ENCODE results near the gene INO80D. TPM values are rescaled to one million over a fixed set of nuclear protein-coding genes. Genes with fewer than 3 reads are reported as not detected.
"Not testable (repeated sequence)": the region's sequence is repeated elsewhere in the genome, so short reads cannot be mapped to it uniquely, and the experiment has no call there.

INO80D gene
- total RNA-seq, 1 experiment from 2014 or later, result 14.4 TPM

- DNase-seq (ENCODE audit: low read depth, low spot score), result no peak
- intact Hi-C loops (cut with micrococcal nuclease), result no loop called here
Measured at GRCh38 chr2:206105541-206105940, 19.6 kb upstream of the INO80D start.

GRCh38 chr2:206105038-206105437 is 19.1 kb upstream of the INO80D start:
- DNase-seq (ENCODE audit: low read depth, low spot score) (no peak), ATAC-seq (no peak)
- no peaks in the 10 kb centered on the region for H4K20me1 ChIP-seq (ENCODE audit: insufficient read depth)
- TF ChIP-seq CEBPB (IDR thresholded peaks at IDR 0.05; ENCODE audit: low read depth), result no peak
- H3K9ac ChIP-seq (ENCODE audit: low read length), result no peak overlapping the region
- H3K4me3 ChIP-seq (replicated peaks in 1 of 2; ENCODE audit: low read depth in 1 of 2, low read length in 2 of 2), result no peak overlapping the region
- no peak overlapping the region for H2AFZ ChIP-seq (ENCODE audit: low read depth, low read length, poor library complexity, severe bottlenecking)
- no peaks in the 10 kb centered on the region for H3K36me3 ChIP-seq (ENCODE audit: control insufficient read depth in 1 of 2, insufficient read depth in 2 of 2, low read length in 2 of 2)
- ChIA-PET RAD21 (ENCODE audit: low non-redundant PET in 1 of 2, low total read pairs in 2 of 2, uncharacterized antibody in 2 of 2, unreplicated experiment in 2 of 2) (no interaction called here), POLR2A (no interaction called here), CTCF (no interaction called here)
- no peaks in the 10 kb centered on the region for H3K4me1 ChIP-seq (ENCODE audit: control insufficient read depth in 1 of 2, insufficient read depth in 2 of 2, low read length in 2 of 2)
- H3K9me2 ChIP-seq (ENCODE audit: insufficient read depth), result no peaks in the 10 kb centered on the region
- intact Hi-C loops (cut with micrococcal nuclease), result no loop called here
- H3K27me3 ChIP-seq (ENCODE audit: insufficient read depth, low read length), result no peaks in the 10 kb centered on the region
- BruUV-seq (replicated peaks), result no TSS peak
- H3K79me2 ChIP-seq (ENCODE audit: insufficient read depth, low read length), result no peaks in the 10 kb centered on the region
- no peak overlapping the region for H3K4me2 ChIP-seq (ENCODE audit: low read length)
- H3K27ac ChIP-seq (ENCODE audit: low read depth, low read length), result no peak overlapping the region
- H3K9me3 ChIP-seq (ENCODE audit: control insufficient read depth in 1 of 2, insufficient read depth in 1 of 2, low read depth in 1 of 2, low read length in 2 of 2), result no peaks in the 10 kb centered on the region

More at GRCh38 chr2:206105541-206105940, 19.6 kb upstream of the INO80D start:
- H4K20me1 ChIP-seq (ENCODE audit: insufficient read depth), result no peaks in the 10 kb centered on the region
- no TSS peak for BruUV-seq (replicated peaks)
- H3K27ac ChIP-seq (ENCODE audit: low read depth, low read length), result no peak overlapping the region
- ChIA-PET CTCF (no interaction called here), RAD21 (ENCODE audit: low non-redundant PET in 1 of 2, low total read pairs in 2 of 2, uncharacterized antibody in 2 of 2, unreplicated experiment in 2 of 2) (no interaction called here), POLR2A (no interaction called here)
- no peak overlapping the region for H2AFZ ChIP-seq (ENCODE audit: low read depth, low read length, poor library complexity, severe bottlenecking)
- no peak for ATAC-seq
- no peak overlapping the region for H3K9ac ChIP-seq (ENCODE audit: low read length)
- H3K9me2 ChIP-seq (ENCODE audit: insufficient read depth), result no peaks in the 10 kb centered on the region
- no peaks in the 10 kb centered on the region for H3K9me3 ChIP-seq (ENCODE audit: control insufficient read depth in 1 of 2, insufficient read depth in 1 of 2, low read depth in 1 of 2, low read length in 2 of 2)
- no peaks in the 10 kb centered on the region for H3K27me3 ChIP-seq (ENCODE audit: insufficient read depth, low read length)
- no peak for TF ChIP-seq POLR2A (IDR thresholded peaks at IDR 0.05; ENCODE audit: borderline replicate concordance, extremely low read depth, insufficient read depth, insufficient read length)
- no peak for TF ChIP-seq SIN3A (IDR thresholded peaks at IDR 0.05; ENCODE audit: low read depth)
- no peak for TF ChIP-seq EZH2phosphoT487 (IDR thresholded peaks at IDR 0.05; ENCODE audit: borderline replicate concordance)
- TF ChIP-seq CBX3 (IDR thresholded peaks at IDR 0.05; ENCODE audit: low read depth), result no peak
- no peak for TF ChIP-seq ZNF274 (IDR thresholded peaks at IDR 0.05; ENCODE audit: low read depth, low read length)
- TF ChIP-seq JUND (IDR thresholded peaks at IDR 0.05), result no peak
- no peak for TF ChIP-seq MAX (IDR thresholded peaks at IDR 0.05)
- TF ChIP-seq RAD21 (IDR thresholded peaks at IDR 0.05; ENCODE audit: low read depth), result no peak
- TF ChIP-seq SP1 (IDR thresholded peaks at IDR 0.05; ENCODE audit: low read depth), result no peak
- no peaks in the 10 kb centered on the region for H3K79me2 ChIP-seq (ENCODE audit: insufficient read depth, low read length)
- H3K4me2 ChIP-seq (ENCODE audit: low read length), result no peak overlapping the region
- no peak overlapping the region for H3K4me3 ChIP-seq (replicated peaks in 1 of 2; ENCODE audit: low read depth in 1 of 2, low read length in 2 of 2)
- H3K36me3 ChIP-seq (ENCODE audit: control insufficient read depth in 1 of 2, insufficient read depth in 2 of 2, low read length in 2 of 2), result no peaks in the 10 kb centered on the region
- no peaks in the 10 kb centered on the region for H3K4me1 ChIP-seq (ENCODE audit: control insufficient read depth in 1 of 2, insufficient read depth in 2 of 2, low read length in 2 of 2)

- H3K9me2 ChIP-seq (ENCODE audit: insufficient read depth); H3K9ac ChIP-seq (ENCODE audit: low read length); H3K79me2 ChIP-seq (ENCODE audit: insufficient read depth, low read length); BruUV-seq (replicated peaks); DNase-seq (ENCODE audit: low read depth, low spot score); H2AFZ ChIP-seq (ENCODE audit: low read depth, low read length, poor library complexity, severe bottlenecking); H3K4me3 ChIP-seq (replicated peaks in 1 of 2; ENCODE audit: low read depth in 1 of 2, low read length in 2 of 2); RAD21 ChIA-PET (ENCODE audit: low non-redundant PET in 1 of 2, low total read pairs in 2 of 2, uncharacterized antibody in 2 of 2, unreplicated experiment in 2 of 2); H4K20me1 ChIP-seq (ENCODE audit: insufficient read depth); H3K27ac ChIP-seq (ENCODE audit: low read depth, low read length); H3K36me3 ChIP-seq (ENCODE audit: control insufficient read depth in 1 of 2, insufficient read depth in 2 of 2, low read length in 2 of 2); POLR2A ChIA-PET; H3K4me2 ChIP-seq (ENCODE audit: low read length); H3K9me3 ChIP-seq (ENCODE audit: control insufficient read depth in 1 of 2, insufficient read depth in 1 of 2, low read depth in 1 of 2, low read length in 2 of 2); intact Hi-C loops (cut with micrococcal nuclease); H3K4me1 ChIP-seq (ENCODE audit: control insufficient read depth in 1 of 2, insufficient read depth in 2 of 2, low read length in 2 of 2); H3K27me3 ChIP-seq (ENCODE audit: insufficient read depth, low read length); CTCF ChIA-PET; ATAC-seq: not testable (repeated sequence)
Measured at GRCh38 chr2:206098872-206099271, 12.9 kb upstream of the INO80D start.

Data from HCT116 (cell line).